ENCODE results near the gene MTHFD2L.
A peak's percentile ranks its signal among the peaks of the same experiment; 100 is the strongest.

Gene MTHFD2L

GRCh38 chr4:74252933-74253332, 95.0 kb downstream of the MTHFD2L start:
- DNase-seq (ENCODE audit: low spot score), result no peak

GRCh38 chr4:74254386-74254785, 96.5 kb downstream of the MTHFD2L start:
- no peak for DNase-seq (ENCODE audit: low spot score)

GRCh38 chr4:74255096-74255495, 97.2 kb downstream of the MTHFD2L start:
- no peak for DNase-seq (ENCODE audit: low spot score)

GRCh38 chr4:74258963-74259362, 101.0 kb downstream of the MTHFD2L start:
- no peak for DNase-seq (ENCODE audit: low spot score)

- no peak for DNase-seq (ENCODE audit: low spot score)
These were observed 102.1 kb downstream of the MTHFD2L start for GRCh38 chr4:74260036-74260435.

- no peak for DNase-seq (ENCODE audit: low spot score)
These were observed 104.6 kb downstream of the MTHFD2L start for GRCh38 chr4:74262522-74262921.

- no peak for DNase-seq (ENCODE audit: low spot score)
These were observed 105.6 kb downstream of the MTHFD2L start for GRCh38 chr4:74263551-74263950.

GRCh38 chr4:74266081-74266480, 108.2 kb downstream of the MTHFD2L start:
- no peak for DNase-seq (ENCODE audit: low spot score)

GRCh38 chr4:74267998-74268606, 110.2 kb downstream of the MTHFD2L start:
- DNase-seq (ENCODE audit: low spot score), result peak; percentile 11

- no peak for DNase-seq (ENCODE audit: low spot score)
These were observed 110.7 kb downstream of the MTHFD2L start for GRCh38 chr4:74268643-74269042.

- DNase-seq (ENCODE audit: low spot score), result no peak
These were observed 120.6 kb downstream of the MTHFD2L start for GRCh38 chr4:74278490-74278889.

GRCh38 chr4:74279716-74280115, 121.8 kb downstream of the MTHFD2L start:
- no peak for DNase-seq (ENCODE audit: low spot score)

- no peak for DNase-seq (ENCODE audit: low spot score)
These were observed 125.0 kb downstream of the MTHFD2L start for GRCh38 chr4:74282926-74283325.

GRCh38 chr4:74283614-74284013, 125.7 kb downstream of the MTHFD2L start:
- DNase-seq (ENCODE audit: low spot score), result peak; percentile 9

GRCh38 chr4:74284053-74284452, 126.1 kb downstream of the MTHFD2L start:
- DNase-seq (ENCODE audit: low spot score), result peak; percentile 8

GRCh38 chr4:74287164-74287563, 129.2 kb downstream of the MTHFD2L start:
- DNase-seq (ENCODE audit: low spot score), result no peak

- DNase-seq (ENCODE audit: low spot score), result no peak
These were observed 129.9 kb downstream of the MTHFD2L start for GRCh38 chr4:74287791-74288190.

- DNase-seq (ENCODE audit: low spot score), result no peak
These were observed 133.6 kb downstream of the MTHFD2L start for GRCh38 chr4:74291471-74291870.

- DNase-seq (ENCODE audit: low spot score), result no peak
These were observed 134.4 kb downstream of the MTHFD2L start for GRCh38 chr4:74292111-74292870.

- no peak for DNase-seq (ENCODE audit: low spot score)
These were observed 135.6 kb downstream of the MTHFD2L start for GRCh38 chr4:74293558-74293957.

- no peak for DNase-seq (ENCODE audit: low spot score)
These were observed 136.8 kb downstream of the MTHFD2L start for GRCh38 chr4:74294681-74295080.

GRCh38 chr4:74297539-74297938, 139.6 kb downstream of the MTHFD2L start:
- no peak for DNase-seq (ENCODE audit: low spot score)

- DNase-seq (ENCODE audit: low spot score), result no peak
These were observed 146.2 kb downstream of the MTHFD2L start for GRCh38 chr4:74304095-74304625.

- DNase-seq (ENCODE audit: low spot score), result no peak
These were observed 147.1 kb downstream of the MTHFD2L start for GRCh38 chr4:74305000-74305399.

Data from AG08396 (cell line).